GM21576 (cell line): ENCODE data around the gene MAK.
"Not testable (repeated sequence)": the region's sequence is repeated elsewhere in the genome, so short reads cannot be mapped to it uniquely, and the experiment has no call there.

Experiments
- ATAC-seq: cut with Tn5 transposase; IDR thresholded peaks from one replicate; pipeline ENCODE4 v1.9.1; 2021; ENCODE audit warnings: mild to moderate bottlenecking, moderate library complexity; ENCODE audit not compliant: unreplicated experiment

Gene MAK, protein sequence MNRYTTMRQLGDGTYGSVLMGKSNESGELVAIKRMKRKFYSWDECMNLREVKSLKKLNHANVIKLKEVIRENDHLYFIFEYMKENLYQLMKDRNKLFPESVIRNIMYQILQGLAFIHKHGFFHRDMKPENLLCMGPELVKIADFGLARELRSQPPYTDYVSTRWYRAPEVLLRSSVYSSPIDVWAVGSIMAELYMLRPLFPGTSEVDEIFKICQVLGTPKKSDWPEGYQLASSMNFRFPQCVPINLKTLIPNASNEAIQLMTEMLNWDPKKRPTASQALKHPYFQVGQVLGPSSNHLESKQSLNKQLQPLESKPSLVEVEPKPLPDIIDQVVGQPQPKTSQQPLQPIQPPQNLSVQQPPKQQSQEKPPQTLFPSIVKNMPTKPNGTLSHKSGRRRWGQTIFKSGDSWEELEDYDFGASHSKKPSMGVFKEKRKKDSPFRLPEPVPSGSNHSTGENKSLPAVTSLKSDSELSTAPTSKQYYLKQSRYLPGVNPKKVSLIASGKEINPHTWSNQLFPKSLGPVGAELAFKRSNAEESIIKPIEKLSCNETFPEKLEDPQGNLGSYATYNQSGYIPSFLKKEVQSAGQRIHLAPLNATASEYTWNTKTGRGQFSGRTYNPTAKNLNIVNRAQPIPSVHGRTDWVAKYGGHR

DNA sequence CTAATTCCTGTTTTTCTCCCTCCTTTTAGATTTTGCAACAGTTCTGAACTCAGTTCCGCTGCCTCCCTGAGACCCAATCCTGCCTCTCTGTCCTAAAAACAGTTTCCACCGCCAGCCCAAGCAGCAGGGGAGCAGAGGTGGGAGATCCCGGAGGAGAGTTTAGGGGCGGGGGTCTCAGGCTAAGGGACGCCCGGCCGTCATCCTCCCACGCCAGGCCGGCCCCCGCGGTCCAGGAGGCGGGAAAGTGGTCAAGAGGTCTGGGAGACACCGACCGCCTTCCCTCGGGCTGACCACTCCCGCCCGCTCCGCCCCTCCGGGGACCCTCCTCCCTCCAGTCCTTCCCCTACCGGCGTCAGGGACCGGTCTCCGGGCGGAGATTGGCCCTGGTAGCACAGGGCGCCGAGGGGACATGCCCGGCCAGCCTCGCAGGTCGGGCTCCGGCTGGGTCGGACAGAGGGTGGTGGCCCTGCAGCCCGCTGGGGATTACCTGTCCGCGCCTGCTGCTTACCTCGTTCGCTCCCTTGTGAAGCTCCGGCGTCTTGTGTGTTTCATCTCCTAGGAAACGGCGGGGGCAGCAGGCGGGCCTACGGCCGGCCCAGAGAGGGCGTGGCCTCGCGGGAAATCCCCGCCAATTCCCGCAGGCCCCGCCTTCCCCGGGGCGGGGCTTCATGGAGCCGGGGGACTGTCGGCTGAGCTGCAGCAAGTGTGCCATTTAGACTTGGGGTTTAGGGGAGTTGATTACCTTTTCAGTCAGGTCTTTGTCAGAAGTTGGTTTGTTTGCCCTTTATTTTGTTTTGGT is at the start of gene MAK:
TSS of gene MAK (minus strand) at position 545 of the 799 bp plus-strand sequence. CDS start 7,891 bp downstream, outside the sequence.
- peak; percentile 86 for ATAC-seq

DNA sequence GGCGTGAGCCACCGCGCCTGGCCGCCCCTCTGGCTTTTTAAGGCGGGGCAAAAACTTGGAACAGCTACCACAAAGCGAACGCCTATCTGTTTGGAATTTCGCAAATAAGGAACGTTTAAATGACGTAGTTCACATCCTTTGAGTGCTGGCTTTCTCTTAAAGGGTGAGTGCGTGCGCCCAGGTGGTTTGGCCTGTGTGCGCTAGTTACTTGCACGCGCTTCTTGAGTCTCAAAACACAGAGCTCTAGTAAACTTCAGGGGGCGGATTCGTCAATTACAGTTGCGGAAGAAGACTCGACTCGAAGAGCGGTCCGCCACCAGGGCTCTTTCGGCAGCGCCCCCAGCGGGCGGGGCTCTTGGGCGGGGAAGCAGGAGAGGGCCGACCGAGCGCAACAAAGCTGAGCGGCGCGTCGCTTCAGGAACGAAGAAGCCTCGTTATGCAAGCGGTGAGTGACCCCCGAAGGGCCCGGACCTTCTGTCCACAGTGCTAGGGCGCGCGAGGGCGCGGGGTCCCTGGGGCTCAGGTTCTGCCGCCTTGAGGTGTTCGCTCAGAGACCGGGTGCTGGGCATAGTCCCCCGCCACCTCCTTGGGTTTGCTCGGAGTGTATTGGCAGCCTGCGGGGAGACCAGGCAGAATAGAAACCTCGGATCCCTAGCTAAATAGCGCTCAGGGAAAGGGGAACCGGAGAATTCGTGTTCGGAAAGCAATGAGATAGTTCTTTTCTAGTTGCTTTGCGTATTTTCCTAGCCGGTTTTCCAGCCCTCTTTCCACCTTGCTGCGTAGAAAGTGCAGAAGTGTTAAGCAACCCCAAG is 48.6 kb upstream of the MAK start, which contains the start of gene SYCP2L:
TSS of gene SYCP2L (plus strand) at position 362 of the 812 bp plus-strand sequence. CDS start at position 437, 75 bp downstream.
- ATAC-seq, result no peak

DNA sequence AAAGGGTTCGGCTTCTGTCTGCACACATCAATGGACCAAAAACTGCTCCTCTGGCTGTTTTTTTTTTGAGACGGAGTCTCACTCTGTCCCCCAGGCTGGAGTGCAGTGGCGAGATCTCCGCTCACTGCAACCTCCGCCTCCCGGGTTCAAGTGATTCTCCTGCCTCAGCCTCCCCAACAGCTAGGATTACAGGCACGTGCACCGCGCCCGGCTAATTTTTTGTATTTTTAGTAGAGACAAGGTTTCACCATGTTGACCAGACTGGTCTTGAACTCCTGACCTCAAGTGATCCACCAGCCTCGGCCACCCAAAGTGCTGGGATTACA is 48.0 kb upstream of the MAK start:
- ATAC-seq, result not testable (repeated sequence)

DNA sequence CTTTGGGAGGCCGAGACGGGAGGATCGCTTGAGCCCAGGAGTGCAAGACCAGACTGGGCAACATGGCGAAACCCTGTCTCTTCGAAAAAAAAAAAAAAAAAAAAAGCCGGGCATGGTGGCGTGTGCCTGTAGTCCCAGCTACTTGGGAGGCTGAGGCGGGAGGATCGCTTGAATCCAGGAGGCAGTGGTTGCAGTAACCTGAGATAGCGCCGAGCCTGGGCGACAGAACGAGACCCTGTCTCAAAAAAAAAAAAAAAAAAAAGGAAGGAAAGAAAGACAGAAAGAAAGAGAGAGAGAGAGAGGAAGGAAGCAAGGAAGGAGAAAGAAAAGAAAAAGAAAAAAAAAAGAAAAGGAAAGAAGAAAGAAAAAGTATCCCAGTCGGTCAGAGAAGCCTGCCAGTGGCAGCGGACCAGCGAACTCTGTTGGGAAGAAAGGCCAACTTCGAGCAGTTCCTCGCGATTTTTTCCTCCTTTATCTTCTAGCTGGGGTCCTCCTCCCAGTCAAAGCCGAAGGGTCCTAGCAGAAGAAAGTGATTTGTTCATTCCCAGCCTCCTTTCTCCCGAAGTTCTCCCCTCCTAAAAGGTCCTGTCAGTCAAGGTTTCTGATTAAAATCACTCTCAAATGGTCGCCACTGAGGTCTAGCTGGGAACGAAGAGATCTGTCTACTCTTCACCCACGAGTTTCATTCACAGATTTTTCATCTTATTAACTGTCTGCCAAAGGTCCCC is 46.1 kb upstream of the MAK start:
- ATAC-seq, result no peak

DNA sequence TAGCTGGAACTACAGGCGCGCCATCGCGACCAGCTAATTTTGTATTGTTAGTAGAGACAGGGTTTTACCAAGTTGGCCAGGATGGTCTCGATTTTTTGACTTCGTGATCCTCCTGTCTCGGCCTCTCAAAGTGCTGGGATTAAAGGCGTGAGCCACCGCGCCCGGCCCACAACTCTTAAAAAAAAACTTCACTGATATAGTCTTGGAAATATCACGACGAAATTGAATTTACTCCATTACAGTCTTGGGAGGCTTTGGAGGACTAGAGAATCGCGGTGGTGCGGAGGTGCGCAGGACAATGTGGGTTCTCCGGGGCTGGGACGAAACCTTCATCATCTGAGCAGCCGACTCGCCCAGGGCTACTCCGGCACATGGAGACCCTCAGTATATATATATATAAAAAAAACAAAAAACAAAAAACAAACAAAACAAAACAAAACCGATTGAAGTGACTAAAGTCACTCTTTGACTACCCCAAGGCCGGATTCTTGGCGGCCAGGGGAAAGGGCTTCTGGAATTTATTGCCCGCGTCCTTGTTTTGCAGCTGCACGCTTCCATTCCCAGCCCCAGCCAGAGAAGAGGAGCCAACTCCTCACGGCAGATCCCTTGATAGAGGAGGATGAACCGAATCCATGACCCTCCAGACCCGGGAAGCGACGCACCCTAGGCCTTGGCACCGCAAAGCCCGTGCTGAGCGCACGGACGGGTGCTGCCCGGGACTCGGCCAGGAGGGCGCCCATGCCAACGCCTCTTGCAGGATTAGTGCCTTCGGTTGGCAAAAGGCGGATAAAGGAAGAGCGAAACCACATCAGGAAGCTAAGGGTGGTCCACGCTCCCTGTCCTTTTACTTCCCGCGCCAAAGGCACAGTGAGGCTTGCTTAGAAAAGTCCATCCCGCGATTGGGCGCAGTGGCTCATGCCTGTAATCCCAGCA is 45.2 kb upstream of the MAK start:
- ATAC-seq, result no peak

DNA sequence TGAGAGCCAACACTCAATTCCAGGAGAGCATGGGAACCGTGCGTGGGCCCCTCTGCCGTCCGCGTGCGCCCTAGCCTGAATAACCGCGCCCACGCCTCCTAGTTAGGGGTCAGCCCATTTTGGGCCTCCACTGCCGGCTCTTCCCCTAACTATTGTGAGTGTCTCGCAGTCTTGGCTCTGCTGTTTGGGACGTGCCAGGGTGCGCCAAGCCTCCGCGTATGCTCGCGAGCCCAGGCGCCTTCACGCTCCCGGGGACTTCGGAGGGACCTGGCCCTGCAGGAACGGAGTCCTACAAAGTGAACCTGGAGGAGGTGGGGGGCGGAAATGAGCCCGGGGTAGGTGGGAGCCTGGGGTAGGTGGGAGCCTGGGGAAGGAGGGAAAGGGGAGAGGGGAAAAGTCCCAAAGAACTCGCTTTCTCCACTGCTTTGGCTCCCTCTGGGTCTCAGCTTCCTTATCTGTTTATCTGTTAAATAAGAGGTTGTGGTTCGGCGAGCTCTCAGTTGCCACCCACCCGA is 44.4 kb upstream of the MAK start:
- ATAC-seq, result no peak

DNA sequence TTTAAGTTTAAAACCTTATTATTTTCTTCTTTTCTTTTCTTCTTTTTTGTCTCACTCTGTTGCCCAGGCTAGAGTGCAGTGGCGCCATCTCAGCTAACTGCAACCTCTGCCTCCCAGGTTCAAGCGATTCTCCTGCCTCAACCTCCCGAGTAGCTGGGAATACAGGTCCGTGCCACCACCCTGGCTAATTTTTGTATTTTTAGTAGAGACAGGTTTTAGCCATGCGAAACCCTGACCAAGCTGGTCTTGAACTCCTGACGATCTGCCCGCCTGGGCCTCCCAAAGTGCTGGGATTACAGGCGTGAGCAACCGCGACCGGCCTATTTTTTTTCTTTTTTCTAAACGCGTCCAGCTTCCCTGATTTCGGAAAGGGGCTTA is 43.9 kb upstream of the MAK start:
- not testable (repeated sequence) for ATAC-seq

DNA sequence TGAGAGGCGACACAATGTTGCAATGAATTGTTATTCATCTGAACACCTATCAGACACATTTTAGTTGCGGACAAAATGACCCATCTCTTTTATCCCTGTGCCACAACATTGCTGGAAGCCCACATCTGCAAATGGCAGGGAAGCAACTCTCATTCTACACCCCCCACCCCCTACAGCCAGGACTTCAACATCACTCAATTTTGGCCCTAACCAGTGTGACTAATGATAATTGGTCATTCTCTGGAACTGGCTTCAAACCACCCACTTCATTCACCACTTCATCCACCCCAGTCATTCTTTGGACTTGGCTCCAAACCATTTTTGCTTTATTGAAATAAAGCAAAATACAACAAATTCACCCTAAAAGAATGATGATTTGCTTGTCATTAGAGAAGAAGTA is 42.0 kb upstream of the MAK start:
- no peak for ATAC-seq

DNA sequence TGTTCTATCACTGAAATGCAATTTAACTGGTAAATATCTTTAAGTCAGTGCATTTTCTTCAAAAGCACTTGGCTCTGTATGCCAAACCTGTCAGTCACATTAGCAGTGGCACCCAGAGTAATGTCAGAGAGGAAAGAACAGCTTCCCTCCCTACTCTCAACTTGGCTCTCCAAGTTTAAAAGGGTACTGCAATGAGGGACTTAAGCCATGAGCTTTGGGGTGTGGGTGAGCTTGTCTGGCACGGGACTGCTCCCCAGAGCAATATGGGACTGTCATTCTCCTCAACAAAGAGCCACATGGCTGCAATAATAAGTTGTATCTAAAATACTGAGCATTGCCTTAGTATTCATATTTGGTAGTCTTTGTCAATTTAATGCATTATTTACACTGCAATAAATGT is 39.5 kb upstream of the MAK start:
- no peak for ATAC-seq

DNA sequence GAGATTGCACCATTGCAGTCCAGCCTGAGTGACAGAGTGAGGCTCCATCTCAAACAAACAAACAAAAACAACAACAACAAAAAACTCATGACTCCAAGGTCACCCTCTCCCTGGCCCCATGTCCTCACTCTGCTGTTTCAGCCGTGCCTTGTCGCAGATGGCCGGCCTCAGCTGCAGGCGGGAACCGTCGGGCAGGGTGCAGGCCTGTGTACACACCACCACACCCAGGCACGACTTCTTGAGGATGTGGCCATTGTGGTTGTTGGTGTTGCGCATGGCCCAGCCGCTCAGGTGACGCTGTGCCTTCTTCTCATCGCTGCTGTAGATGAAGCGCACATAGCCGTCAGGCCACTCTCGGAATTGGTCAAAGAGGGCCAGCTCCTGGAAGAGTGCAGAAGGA is 38.7 kb upstream of the MAK start:
- ATAC-seq, result no peak

DNA sequence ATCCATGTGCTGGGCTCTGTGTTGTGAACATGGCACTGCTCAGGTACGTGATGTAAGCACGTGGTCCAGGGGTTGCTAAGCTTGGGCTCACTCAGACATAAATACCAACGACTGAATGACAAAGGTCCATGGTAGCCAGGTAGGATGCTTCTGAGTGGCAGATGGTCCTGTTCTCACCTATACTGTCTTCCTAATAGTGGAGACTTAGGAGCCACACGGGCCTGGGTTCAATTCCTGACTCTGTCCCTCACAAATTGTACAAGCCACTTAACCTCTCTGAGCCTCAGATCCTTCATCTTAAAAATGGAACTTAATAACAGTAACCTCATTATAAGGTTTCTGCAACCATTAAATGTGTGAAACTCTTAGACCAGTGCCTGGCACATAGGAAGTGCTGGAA is 36.7 kb upstream of the MAK start:
- no peak for ATAC-seq

DNA sequence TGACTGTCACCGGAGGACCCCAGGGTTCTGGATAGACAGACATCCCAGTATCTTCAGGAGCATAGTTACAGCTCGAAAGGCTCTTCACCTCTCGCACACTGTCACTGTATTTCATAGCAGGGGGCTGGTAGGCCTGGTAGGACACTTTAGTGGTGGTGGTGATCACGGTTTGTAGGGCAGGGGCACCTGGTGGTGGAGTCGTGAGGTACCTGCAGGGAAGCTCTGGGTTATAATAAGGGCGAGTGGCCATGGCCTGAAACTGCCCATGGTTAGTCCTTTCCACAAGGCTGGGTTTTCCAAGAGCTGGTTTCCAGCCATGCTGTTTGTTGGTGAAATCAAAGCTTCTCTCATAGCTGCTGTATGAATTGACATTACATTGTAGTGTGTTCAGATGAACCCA is 35.9 kb upstream of the MAK start:
- no peak for ATAC-seq

DNA sequence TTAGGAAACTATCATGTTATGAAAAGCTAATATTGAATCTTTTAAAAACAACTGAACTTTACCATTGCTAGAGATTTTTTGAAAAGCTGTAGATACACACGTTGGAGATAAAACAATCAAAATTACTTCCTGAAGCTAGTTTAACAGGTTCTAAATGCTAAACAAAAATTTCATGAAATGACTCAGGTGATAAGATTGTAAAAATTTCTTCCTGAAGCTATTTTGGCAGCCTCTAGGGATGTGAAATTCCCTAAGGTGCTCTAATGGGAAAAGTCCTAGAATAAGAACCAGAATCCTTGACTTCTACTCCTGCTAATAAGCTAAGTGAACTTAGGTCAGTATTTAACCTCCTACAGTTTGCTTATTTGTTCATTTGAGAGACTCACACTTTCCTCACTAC is 35.0 kb upstream of the MAK start:
- no peak for ATAC-seq

DNA sequence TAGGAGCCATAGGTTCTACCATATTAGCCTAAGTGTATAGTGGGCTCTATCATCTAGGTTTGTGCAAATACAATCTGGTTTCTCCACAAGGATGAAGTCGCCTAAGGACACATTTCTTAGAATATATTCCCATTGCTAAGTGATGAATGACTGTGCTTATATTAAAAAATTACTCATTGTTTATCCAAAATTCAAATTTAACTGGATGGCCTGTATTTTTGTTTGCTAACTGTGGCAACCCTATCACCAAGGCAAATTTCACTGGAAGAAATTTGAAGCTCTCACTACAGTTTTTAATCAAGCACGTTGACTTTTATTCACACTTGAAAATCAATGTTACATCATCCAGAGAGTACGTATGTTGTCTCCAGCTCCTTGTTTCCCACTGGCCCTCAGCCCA is 29.6 kb upstream of the MAK start:
- ATAC-seq, result no peak

DNA sequence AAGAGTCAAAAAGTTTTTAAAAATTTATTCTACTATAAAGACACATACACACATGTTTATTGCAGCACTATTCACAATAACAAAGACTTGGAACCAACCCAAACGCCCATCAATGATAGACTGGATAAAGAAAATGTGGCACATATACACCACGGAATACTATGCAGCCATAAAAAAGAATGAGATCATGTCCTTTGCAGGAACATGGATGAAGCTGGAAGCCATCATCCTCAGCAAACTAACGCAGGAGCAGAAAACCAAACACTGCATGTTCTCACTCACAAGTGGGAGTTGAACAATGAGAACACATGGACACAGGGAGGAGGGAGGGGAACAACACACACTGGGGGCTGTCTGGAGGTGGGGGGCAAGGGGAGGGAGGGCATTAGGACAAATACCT is 28.4 kb upstream of the MAK start:
- not testable (repeated sequence) for ATAC-seq

DNA sequence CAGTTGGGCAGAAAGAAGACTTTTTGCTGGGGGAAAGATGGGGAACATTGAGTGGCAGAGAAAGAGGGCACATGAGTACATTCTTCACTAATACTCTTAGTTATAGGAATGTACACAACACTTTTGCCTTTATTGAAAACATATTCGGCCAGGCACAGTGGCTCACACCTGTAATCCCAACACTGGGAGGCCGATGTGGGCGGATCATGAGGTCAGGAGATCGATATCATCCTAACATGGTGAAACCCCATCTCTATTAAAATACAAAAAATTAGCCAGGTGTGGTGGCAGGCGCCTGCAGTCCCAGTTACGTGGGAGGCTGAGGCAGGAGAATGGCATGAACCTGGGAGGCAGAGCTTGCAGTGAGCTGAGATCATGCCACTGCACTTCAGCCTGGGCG is 24.7 kb upstream of the MAK start:
- not testable (repeated sequence) for ATAC-seq

DNA sequence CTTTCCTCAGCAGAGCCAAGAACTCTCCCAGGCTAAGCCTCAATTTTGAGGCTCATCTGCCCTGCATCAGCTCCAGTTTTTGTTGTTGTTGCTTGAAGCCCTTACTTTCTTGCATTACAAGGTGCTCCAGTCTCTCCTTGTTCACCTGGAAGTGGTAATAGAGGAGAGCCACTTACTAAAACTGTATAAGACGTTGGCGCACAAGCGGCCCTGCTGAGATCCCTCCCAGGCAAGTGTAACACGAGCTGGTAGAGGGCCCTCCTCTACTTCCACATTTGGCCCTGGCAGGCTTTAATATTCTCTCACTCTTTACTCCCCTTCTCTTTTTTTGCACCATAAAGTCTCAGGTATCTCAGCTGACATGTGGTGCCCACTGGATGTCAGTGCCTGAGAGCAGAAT is 24.0 kb upstream of the MAK start:
- ATAC-seq, result no peak

DNA sequence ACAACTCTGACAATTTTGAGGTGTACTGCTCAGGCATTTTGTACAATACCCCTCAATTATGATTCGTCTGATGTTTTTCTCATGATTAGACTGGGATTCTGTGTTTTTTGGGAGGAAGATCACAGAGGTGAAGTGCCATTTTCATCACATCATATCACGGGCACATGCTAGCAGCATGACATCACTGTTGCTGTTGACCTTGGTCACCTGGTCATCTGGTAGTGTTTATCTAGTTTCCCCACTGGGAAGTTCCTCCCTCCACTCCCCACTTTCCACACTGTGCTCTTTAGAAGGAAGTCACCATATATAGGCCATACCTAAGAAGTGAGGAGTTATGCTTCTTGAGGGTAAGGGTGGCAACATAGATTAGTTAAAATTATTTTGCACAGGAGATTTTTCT is 22.7 kb upstream of the MAK start:
- no peak for ATAC-seq

DNA sequence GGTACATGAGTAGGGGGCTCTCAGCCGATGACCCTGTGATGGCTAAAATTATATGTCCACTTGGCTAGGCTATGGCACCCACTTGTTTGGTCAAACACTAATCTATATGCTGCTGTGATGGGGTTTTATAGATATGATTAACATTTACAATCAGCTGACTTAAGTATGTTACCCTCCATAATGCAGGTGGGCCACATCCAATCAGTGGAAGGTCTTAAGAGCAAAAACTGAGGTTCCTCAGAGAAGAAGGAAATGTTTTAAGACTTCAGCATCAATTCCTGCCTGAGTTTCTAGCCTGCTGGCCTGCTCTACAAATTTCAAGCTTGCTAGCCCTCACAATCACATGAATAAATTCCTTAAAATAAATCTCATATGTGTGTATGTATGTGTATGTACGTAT is 18.9 kb upstream of the MAK start:
- no peak for ATAC-seq
